OCI-LY7 (cell line): ENCODE results near the gene SUSD3. TPM values are rescaled to one million over a fixed set of nuclear protein-coding genes. Genes with fewer than 3 reads are reported as not detected.
A peak's percentile ranks its signal among the peaks of the same experiment; 100 is the strongest.

ENCODE experiments used
- BruUV-seq: library from RNA; stranded (reverse); fragments of 400-500 nt; replicated peaks from 2 replicates; lab custom pipeline; 2021; lab: Mats Ljungman, UMichigan
- CTCF ChIA-PET: fragments of 300-600 bp; sonication (Branson Sonifier 250); formaldehyde crosslinking; loops from one replicate; lab custom pipeline; 2022; ENCODE audit warnings: antibody characterized with exemption; ENCODE audit not compliant: unreplicated experiment; lab: Charles Lee
- POLR2A ChIA-PET: fragments of 300-600 bp; sonication (Branson Sonifier 250); formaldehyde crosslinking; loops from one replicate; lab custom pipeline; 2022; ENCODE audit warnings: antibody characterized with exemption; lab: Charles Lee
- DNase-seq: peaks from one replicate; pipeline ENCODE4 v3.0.0-alpha.2; 2015; ENCODE audit warnings: low spot score
- H2AFZ ChIP-seq: fragments of 200-600 bp; sonication (generic), shearing (Covaris generic); 2 replicates; pipeline ENCODE4 v1.6.1; 2014; ENCODE audit warnings: mild to moderate bottlenecking, antibody characterized with exemption, low read length, moderate library complexity
- H3K27ac ChIP-seq: fragments of 200-600 bp; sonication (generic); 2 replicates; pipeline ENCODE4 v1.5.1; 2014; ENCODE audit warnings: mixed run types, low read depth, mild to moderate bottlenecking, moderate library complexity, low read length, inconsistent platforms; ENCODE audit not compliant: poor library complexity, severe bottlenecking
- H3K36me3 ChIP-seq: fragments of 200-600 bp; sonication (generic); 2 replicates; pipeline ENCODE4 v1.6.1; 2014; ENCODE audit warnings: mild to moderate bottlenecking, antibody characterized with exemption, low read length, moderate library complexity, mixed read lengths; ENCODE audit not compliant: insufficient read depth
- H3K4me1 ChIP-seq: fragments of 200-600 bp; sonication (generic); 2 replicates; pipeline ENCODE4 v1.5.1; 2014; ENCODE audit warnings: mild to moderate bottlenecking, low read length; ENCODE audit not compliant: insufficient read depth, poor library complexity, severe bottlenecking
- H3K4me2 ChIP-seq: fragments of 200-600 bp; sonication (generic); 2 replicates; pipeline ENCODE4 v1.6.1; 2014; ENCODE audit warnings: mild to moderate bottlenecking, low read length
- H3K4me3 ChIP-seq: fragments of 200-600 bp; sonication (generic); 2 replicates; pipeline ENCODE4 v1.5.1; 2014; ENCODE audit warnings: mild to moderate bottlenecking, low read depth, low read length; ENCODE audit not compliant: poor library complexity, severe bottlenecking
- H3K79me2 ChIP-seq: fragments of 200-600 bp; sonication (generic); 2 replicates; pipeline ENCODE4 v1.6.1; 2016; ENCODE audit warnings: low read depth, mild to moderate bottlenecking, low read length, moderate library complexity, mixed read lengths; ENCODE audit not compliant: insufficient read depth
- H3K9me2 ChIP-seq: fragments of 200-600 bp; sonication (generic); 2 replicates; pipeline ENCODE4 v1.6.1; 2016; ENCODE audit warnings: mild to moderate bottlenecking, low read length, mixed read lengths; ENCODE audit not compliant: insufficient read depth
- H3K9me3 ChIP-seq: fragments of 200-600 bp; sonication (generic); 2 replicates; pipeline ENCODE4 v1.6.1; 2014; ENCODE audit warnings: mild to moderate bottlenecking, mixed run types, low read length, mixed read lengths
- H4K20me1 ChIP-seq: fragments of 200-600 bp; sonication (generic); 2 replicates; pipeline ENCODE4 v1.6.1; 2014; ENCODE audit warnings: mild to moderate bottlenecking, antibody characterized with exemption, low read length, moderate library complexity, mixed read lengths; ENCODE audit not compliant: insufficient read depth
- CTCF ChIP-seq: fragments of 200-600 bp; sonication (generic); conservative IDR thresholded peaks from 2 replicates; pipeline ENCODE4 v1.5.1; 2014; ENCODE audit warnings: mild to moderate bottlenecking, antibody characterized with exemption, low read length, moderate library complexity, mixed read lengths
- EZH2phosphoT487 ChIP-seq: fragments of 200-600 bp; sonication (generic); IDR thresholded peaks from 2 replicates; pipeline ENCODE4 v1.6.1; 2018; ENCODE audit warnings: low read depth, borderline replicate concordance, mild to moderate bottlenecking, mixed run types, antibody characterized with exemption, low read length, moderate library complexity, mixed read lengths
- intact Hi-C: fragments of 100-400 bp; cut with micrococcal nuclease; formaldehyde crosslinking; loops from one replicate; pipeline ENCODE4 v1.10.0; 2022; ENCODE audit not compliant: unreplicated experiment
- total RNA-seq, 2 experiments: library from RNA; depleted of rRNA in 1 of 2; stranded (reverse); fragments of >200 nt in 1 of 2; shearing (Covaris generic) in 1 of 2; gene quantifications; 2 replicates each; pipeline ENCODE4 v1.2.3, GENCODE V29; 2014 to 2022

The SUSD3 gene
- total RNA-seq, 2 experiments from 2014 or later, result 94.1 to 201 TPM

GRCh38 chr9:93071464-93071863, 13.0 kb downstream of the SUSD3 start:
- Histone ChIP-seq H3K4me2 (no peak overlapping the region), H3K79me2 (peaks cover 36% of the 10 kb centered on the region; the same call in 1 of the 2 replicates), H3K4me1 (peaks cover 17% of the 10 kb centered on the region), H3K9me3 (peaks cover 6% of the 10 kb centered on the region; the same call in 1 of the 2 replicates), H2AFZ (no peak overlapping the region), H3K27ac (no peak overlapping the region), H3K36me3 (peaks cover 79% of the 10 kb centered on the region), H4K20me1 (no peaks in the 10 kb centered on the region), H3K9me2 (no peaks in the 10 kb centered on the region), H3K4me3 (no peak overlapping the region)
- BruUV-seq, result no TSS peak
- peak; percentile 49 for DNase-seq
- TF ChIP-seq EZH2phosphoT487, result no peak
- no peak for TF ChIP-seq CTCF
- intact Hi-C loops, result no loop called here
- ChIA-PET POLR2A (no interaction called here), CTCF (no interaction called here)

GRCh38 chr9:93072383-93072795, 13.9 kb downstream of the SUSD3 start:
- Histone ChIP-seq H3K36me3 (peaks cover 79% of the 10 kb centered on the region), H3K79me2 (peaks cover 28% of the 10 kb centered on the region; the same call in 1 of the 2 replicates), H3K4me1 (peaks cover 17% of the 10 kb centered on the region), H3K27ac (no peak overlapping the region), H3K4me3 (no peak overlapping the region), H3K9me2 (no peaks in the 10 kb centered on the region), H3K9me3 (peaks cover 6% of the 10 kb centered on the region; the same call in 1 of the 2 replicates), H4K20me1 (no peaks in the 10 kb centered on the region), H2AFZ (no peak overlapping the region), H3K4me2 (peak overlapping the region; percentile 42)
- intact Hi-C loops, result no loop called here
- BruUV-seq, result no TSS peak
- POLR2A ChIA-PET, result interaction anchor here (0.6 kb wide), 1 partner anchor 44 kb away, joined by 3 read pairs; no protein-coding TSS in a partner anchor
- CTCF ChIA-PET, result no interaction called here
- TF ChIP-seq EZH2phosphoT487 (no peak), CTCF (no peak)
- DNase-seq, result no peak

GRCh38 chr9:93076101-93076791, 17.7 kb downstream of the SUSD3 start:
- CTCF ChIA-PET, result no interaction called here

More at GRCh38 chr9:93076101-93076791, 17.7 kb downstream of the SUSD3 start:
- no peak overlapping the region for H3K4me2 ChIP-seq
- TF ChIP-seq EZH2phosphoT487 (no peak), CTCF (no peak)
- no TSS peak for BruUV-seq
- peaks cover 17% of the 10 kb centered on the region for H3K4me1 ChIP-seq
- POLR2A ChIA-PET, result interaction anchor here (0.5 to 1.0 kb wide), 4 partner anchors 10 to 637 kb away, joined by 3 to 5 read pairs (median 4); no protein-coding TSS in a partner anchor
- H4K20me1 ChIP-seq, result no peaks in the 10 kb centered on the region
- no peaks in the 10 kb centered on the region for H3K9me3 ChIP-seq
- intact Hi-C loops, result no loop called here
- H3K27ac ChIP-seq, result no peak overlapping the region
- H3K9me2 ChIP-seq, result no peaks in the 10 kb centered on the region
- no peaks in the 10 kb centered on the region for H3K79me2 ChIP-seq
- DNase-seq, result no peak
- H3K36me3 ChIP-seq, result peaks cover 72% of the 10 kb centered on the region
- no peak overlapping the region for H3K4me3 ChIP-seq
- H2AFZ ChIP-seq, result no peak overlapping the region
